ENCODE results near the gene CD84.
"Not testable (repeated sequence)": the region's sequence is repeated elsewhere in the genome, so short reads cannot be mapped to it uniquely, and the experiment has no call there.

CD84 gene

GRCh38 chr1:160597051-160597450, 17.8 kb upstream of the CD84 start:
- H3K4me3 ChIP-seq (ENCODE audit: insufficient read depth, low read depth, low read length), result no peak overlapping the region
- no peaks in the 10 kb centered on the region for H3K9me3 ChIP-seq (ENCODE audit: control insufficient read depth, low read length)
- WGBS, 2 experiments, result 94 to 96% methylated on average over 1 of the region's 1 CpG
- no peaks in the 10 kb centered on the region for H3K36me3 ChIP-seq (ENCODE audit: control insufficient read depth, insufficient read depth, low read length)
- no peaks in the 10 kb centered on the region for H3K4me1 ChIP-seq (ENCODE audit: control insufficient read depth, insufficient read depth, low read length)
- H3K27me3 ChIP-seq (ENCODE audit: control insufficient read depth, insufficient read depth, low read length, poor library complexity, severe bottlenecking), result no peaks in the 10 kb centered on the region
- no peak overlapping the region for H3K27ac ChIP-seq (ENCODE audit: insufficient read depth, low read depth, low read length, poor library complexity, severe bottlenecking)

- no peaks in the 10 kb centered on the region for H3K36me3 ChIP-seq (ENCODE audit: control insufficient read depth, insufficient read depth, low read length)
- H3K27me3 ChIP-seq (ENCODE audit: control insufficient read depth, insufficient read depth, low read length, poor library complexity, severe bottlenecking), result no peaks in the 10 kb centered on the region
- 83 to 95% methylated on average over 1 of the region's 1 CpG for WGBS, 2 experiments
- no peaks in the 10 kb centered on the region for H3K9me3 ChIP-seq (ENCODE audit: control insufficient read depth, low read length)
- H3K27ac ChIP-seq (ENCODE audit: insufficient read depth, low read depth, low read length, poor library complexity, severe bottlenecking), result no peak overlapping the region
- H3K4me1 ChIP-seq (ENCODE audit: control insufficient read depth, insufficient read depth, low read length), result no peaks in the 10 kb centered on the region
- H3K4me3 ChIP-seq (ENCODE audit: insufficient read depth, low read depth, low read length), result no peak overlapping the region
Observed at GRCh38 chr1:160590488-160590887, 11.2 kb upstream of the CD84 start.

- H3K36me3 ChIP-seq (ENCODE audit: control insufficient read depth, insufficient read depth, low read length), result no peaks in the 10 kb centered on the region
- H3K4me3 ChIP-seq (ENCODE audit: insufficient read depth, low read depth, low read length), result no peak overlapping the region
- H3K4me1 ChIP-seq (ENCODE audit: control insufficient read depth, insufficient read depth, low read length), result no peaks in the 10 kb centered on the region
- 88 to 94% methylated on average over 6 of the region's 6 CpGs for WGBS, 2 experiments
- no peak overlapping the region for H3K27ac ChIP-seq (ENCODE audit: insufficient read depth, low read depth, low read length, poor library complexity, severe bottlenecking)
- no peaks in the 10 kb centered on the region for H3K9me3 ChIP-seq (ENCODE audit: control insufficient read depth, low read length)
- no peaks in the 10 kb centered on the region for H3K27me3 ChIP-seq (ENCODE audit: control insufficient read depth, insufficient read depth, low read length, poor library complexity, severe bottlenecking)
Observed at GRCh38 chr1:160588468-160588867, 9.2 kb upstream of the CD84 start.

- 94 to 97% methylated on average over 1 of the region's 1 CpG for WGBS, 2 experiments
- H3K27me3 ChIP-seq (ENCODE audit: control insufficient read depth, insufficient read depth, low read length, poor library complexity, severe bottlenecking), result no peaks in the 10 kb centered on the region
Observed at GRCh38 chr1:160584784-160585183, 5.5 kb upstream of the CD84 start.

GRCh38 chr1:160582976-160583375, 3.7 kb upstream of the CD84 start:
- H3K27ac ChIP-seq (ENCODE audit: insufficient read depth, low read depth, low read length, poor library complexity, severe bottlenecking); H3K9me3 ChIP-seq (ENCODE audit: control insufficient read depth, low read length); H3K4me1 ChIP-seq (ENCODE audit: control insufficient read depth, insufficient read depth, low read length); H3K27me3 ChIP-seq (ENCODE audit: control insufficient read depth, insufficient read depth, low read length, poor library complexity, severe bottlenecking); H3K36me3 ChIP-seq (ENCODE audit: control insufficient read depth, insufficient read depth, low read length); H3K4me3 ChIP-seq (ENCODE audit: insufficient read depth, low read depth, low read length): not testable (repeated sequence)
- 89 to 93% methylated on average over 2 of the region's 2 CpGs for WGBS, 2 experiments

More at GRCh38 chr1:160584784-160585183, 5.5 kb upstream of the CD84 start:
- H3K27ac ChIP-seq (ENCODE audit: insufficient read depth, low read depth, low read length, poor library complexity, severe bottlenecking), result no peak overlapping the region
- H3K4me1 ChIP-seq (ENCODE audit: control insufficient read depth, insufficient read depth, low read length), result no peaks in the 10 kb centered on the region
- no peaks in the 10 kb centered on the region for H3K36me3 ChIP-seq (ENCODE audit: control insufficient read depth, insufficient read depth, low read length)
- no peaks in the 10 kb centered on the region for H3K9me3 ChIP-seq (ENCODE audit: control insufficient read depth, low read length)
- H3K4me3 ChIP-seq (ENCODE audit: insufficient read depth, low read depth, low read length), result no peak overlapping the region

- WGBS, 2 experiments, result 94 to 97% methylated on average over 1 of the region's 2 CpGs
- H3K27ac ChIP-seq (ENCODE audit: insufficient read depth, low read depth, low read length, poor library complexity, severe bottlenecking), result no peak overlapping the region
- H3K36me3 ChIP-seq (ENCODE audit: control insufficient read depth, insufficient read depth, low read length), result no peaks in the 10 kb centered on the region
- no peaks in the 10 kb centered on the region for H3K4me1 ChIP-seq (ENCODE audit: control insufficient read depth, insufficient read depth, low read length)
- H3K27me3 ChIP-seq (ENCODE audit: control insufficient read depth, insufficient read depth, low read length, poor library complexity, severe bottlenecking), result no peaks in the 10 kb centered on the region
- no peak overlapping the region for H3K4me3 ChIP-seq (ENCODE audit: insufficient read depth, low read depth, low read length)
- no peaks in the 10 kb centered on the region for H3K9me3 ChIP-seq (ENCODE audit: control insufficient read depth, low read length)
Observed at GRCh38 chr1:160581961-160582360, 2.7 kb upstream of the CD84 start.

- H3K36me3 ChIP-seq (ENCODE audit: control insufficient read depth, insufficient read depth, low read length), result no peaks in the 10 kb centered on the region
- no peaks in the 10 kb centered on the region for H3K9me3 ChIP-seq (ENCODE audit: control insufficient read depth, low read length)
- H3K27ac ChIP-seq (ENCODE audit: insufficient read depth, low read depth, low read length, poor library complexity, severe bottlenecking), result no peak overlapping the region
- no peaks in the 10 kb centered on the region for H3K4me1 ChIP-seq (ENCODE audit: control insufficient read depth, insufficient read depth, low read length)
- no peaks in the 10 kb centered on the region for H3K27me3 ChIP-seq (ENCODE audit: control insufficient read depth, insufficient read depth, low read length, poor library complexity, severe bottlenecking)
- 75 to 100% methylated on average over 1 of the region's 1 CpG for WGBS, 2 experiments
- no peak overlapping the region for H3K4me3 ChIP-seq (ENCODE audit: insufficient read depth, low read depth, low read length)
Observed at GRCh38 chr1:160580221-160580812, 1.0 kb upstream of the CD84 start.

GRCh38 chr1:160578525-160579191, 638 bp downstream of the CD84 start:
- H3K36me3 ChIP-seq (ENCODE audit: control insufficient read depth, insufficient read depth, low read length), result no peaks in the 10 kb centered on the region
- 50 to 63% methylated on average over 2 to 3 of the region's 3 CpGs for WGBS, 2 experiments
- no peaks in the 10 kb centered on the region for H3K9me3 ChIP-seq (ENCODE audit: control insufficient read depth, low read length)
- H3K27ac ChIP-seq (ENCODE audit: insufficient read depth, low read depth, low read length, poor library complexity, severe bottlenecking), result no peak overlapping the region
- H3K4me1 ChIP-seq (ENCODE audit: control insufficient read depth, insufficient read depth, low read length), result no peaks in the 10 kb centered on the region
- H3K4me3 ChIP-seq (ENCODE audit: insufficient read depth, low read depth, low read length), result no peak overlapping the region
- H3K27me3 ChIP-seq (ENCODE audit: control insufficient read depth, insufficient read depth, low read length, poor library complexity, severe bottlenecking), result no peaks in the 10 kb centered on the region

GRCh38 chr1:160578175-160578524, 1.1 kb downstream of the CD84 start:
- Histone ChIP-seq H3K4me1 (ENCODE audit: control insufficient read depth, insufficient read depth, low read length) (no peaks in the 10 kb centered on the region), H3K4me3 (ENCODE audit: insufficient read depth, low read depth, low read length) (no peak overlapping the region), H3K36me3 (ENCODE audit: control insufficient read depth, insufficient read depth, low read length) (no peaks in the 10 kb centered on the region), H3K27ac (ENCODE audit: insufficient read depth, low read depth, low read length, poor library complexity, severe bottlenecking) (no peak overlapping the region), H3K27me3 (ENCODE audit: control insufficient read depth, insufficient read depth, low read length, poor library complexity, severe bottlenecking) (no peaks in the 10 kb centered on the region), H3K9me3 (ENCODE audit: control insufficient read depth, low read length) (no peaks in the 10 kb centered on the region)
- 88 to 97% methylated on average over 3 of the region's 3 CpGs for WGBS, 2 experiments

GRCh38 chr1:160577671-160578070, 1.6 kb downstream of the CD84 start:
- no peaks in the 10 kb centered on the region for H3K4me1 ChIP-seq (ENCODE audit: control insufficient read depth, insufficient read depth, low read length)
- H3K27ac ChIP-seq (ENCODE audit: insufficient read depth, low read depth, low read length, poor library complexity, severe bottlenecking), result no peak overlapping the region
- 93% methylated on average over 1 of the region's 2 CpGs; no CpG with 5 or more reads in 1 of the 2 experiments for WGBS, 2 experiments
- no peaks in the 10 kb centered on the region for H3K9me3 ChIP-seq (ENCODE audit: control insufficient read depth, low read length)
- no peak overlapping the region for H3K4me3 ChIP-seq (ENCODE audit: insufficient read depth, low read depth, low read length)
- H3K27me3 ChIP-seq (ENCODE audit: control insufficient read depth, insufficient read depth, low read length, poor library complexity, severe bottlenecking), result no peaks in the 10 kb centered on the region
- no peaks in the 10 kb centered on the region for H3K36me3 ChIP-seq (ENCODE audit: control insufficient read depth, insufficient read depth, low read length)

Measured in ectodermal cell (in vitro differentiated cells).